ENCODE results near the gene RNF220.
A peak's percentile ranks its signal among the peaks of the same experiment; 100 is the strongest.

RNF220 gene

GRCh38 chr1:44405031-44405797 is at the start of gene RNF220:
TSS of gene RNF220 (plus strand) at chr1:44405255.
- DNase-seq: peak; percentile 93

GRCh38 chr1:44355582-44356305 is 49.3 kb upstream of the RNF220 start:
- DNase-seq: no peak

DNA sequence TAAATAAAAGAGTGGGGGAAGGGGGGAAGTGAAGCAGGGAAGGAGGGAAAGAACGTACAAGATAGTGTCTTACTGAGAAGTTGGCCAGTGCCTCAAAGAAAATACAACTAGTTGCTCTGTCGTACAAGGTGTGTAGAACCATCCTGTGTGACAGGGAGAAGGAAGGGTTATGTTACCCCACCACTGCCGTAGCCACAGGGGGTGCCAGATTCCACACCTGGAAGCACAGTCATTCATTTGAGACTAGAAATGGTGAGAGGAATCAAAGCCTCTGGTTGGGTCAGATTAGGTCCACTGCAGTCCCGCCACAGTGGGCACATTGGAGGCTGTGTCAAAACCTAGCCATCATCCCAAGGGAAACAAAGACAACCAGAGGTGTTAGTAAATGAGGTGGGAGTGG is 47.3 kb upstream of the RNF220 start:
- DNase-seq: no peak

- no peak for DNase-seq
Observed at GRCh38 chr1:44359234-44359935, 45.7 kb upstream of the RNF220 start.

DNA sequence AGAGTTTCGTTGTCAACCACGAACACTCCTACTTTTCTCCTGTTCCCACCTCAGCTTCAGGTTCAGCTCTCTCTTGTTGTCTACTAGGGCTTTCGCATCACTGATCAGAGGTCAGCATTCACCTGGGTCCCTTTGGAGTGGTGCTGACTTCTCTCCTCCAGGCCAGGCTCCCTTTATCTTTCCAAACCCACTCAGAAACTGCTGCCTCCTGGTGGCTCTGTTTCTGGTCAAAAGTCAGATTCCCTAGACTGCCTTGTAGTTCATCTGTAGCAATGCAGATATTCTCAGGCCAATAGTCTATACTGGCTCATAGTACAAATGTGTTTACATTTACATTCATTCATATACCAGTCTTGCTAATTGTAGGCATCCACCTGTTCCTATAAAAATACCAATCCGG is 43.6 kb upstream of the RNF220 start:
- no peak for DNase-seq

DNA sequence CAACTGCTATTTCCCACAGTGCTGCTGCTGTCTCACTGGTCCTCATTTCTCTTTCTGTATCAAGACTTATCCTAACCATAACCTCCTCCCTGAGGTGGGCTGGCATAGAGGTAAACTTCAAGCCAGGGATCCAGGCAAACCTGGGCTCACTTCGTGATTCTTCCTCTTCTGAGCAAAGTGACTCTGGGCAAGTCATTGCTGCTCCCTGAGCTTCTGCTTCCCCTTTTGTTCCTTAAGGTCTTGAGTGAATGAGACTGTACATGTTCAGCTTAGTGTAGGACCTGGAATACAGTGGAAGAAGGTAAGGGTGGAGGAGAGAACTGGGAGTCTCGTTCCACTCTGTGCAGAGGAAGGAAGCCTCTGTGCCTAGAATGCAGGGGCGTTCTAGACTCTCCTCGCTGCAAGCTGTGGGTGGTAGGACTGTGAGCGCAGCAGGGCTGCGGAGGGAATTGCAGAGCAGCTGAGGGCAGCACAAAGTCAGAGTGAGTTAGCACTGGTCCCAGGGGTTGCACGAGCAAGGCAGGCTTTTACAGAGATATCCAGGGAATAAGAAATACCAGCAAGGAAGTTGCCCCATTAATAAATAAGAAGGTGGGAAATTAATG is 38.6 kb upstream of the RNF220 start:
- no peak for DNase-seq

DNA sequence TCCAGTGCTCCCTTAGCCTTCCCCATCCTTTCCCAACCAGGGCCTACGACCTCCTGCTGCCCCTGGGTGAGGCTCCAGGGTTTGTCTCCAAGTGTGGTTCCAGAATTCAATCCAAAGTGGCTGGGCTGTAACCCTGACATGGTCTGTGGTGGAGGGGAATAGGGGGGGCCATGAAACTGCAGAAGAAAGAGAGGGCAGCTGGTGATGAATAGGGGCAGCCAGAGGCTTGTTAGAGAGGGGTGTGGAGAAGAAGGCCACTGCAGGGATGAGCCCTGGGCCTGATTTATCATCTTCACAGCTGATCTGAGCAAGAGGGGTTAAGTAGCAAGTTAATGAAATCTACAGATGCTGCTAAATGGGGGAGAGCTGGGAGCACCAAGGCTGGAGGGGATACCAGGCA is 37.1 kb upstream of the RNF220 start:
- DNase-seq: no peak

DNA sequence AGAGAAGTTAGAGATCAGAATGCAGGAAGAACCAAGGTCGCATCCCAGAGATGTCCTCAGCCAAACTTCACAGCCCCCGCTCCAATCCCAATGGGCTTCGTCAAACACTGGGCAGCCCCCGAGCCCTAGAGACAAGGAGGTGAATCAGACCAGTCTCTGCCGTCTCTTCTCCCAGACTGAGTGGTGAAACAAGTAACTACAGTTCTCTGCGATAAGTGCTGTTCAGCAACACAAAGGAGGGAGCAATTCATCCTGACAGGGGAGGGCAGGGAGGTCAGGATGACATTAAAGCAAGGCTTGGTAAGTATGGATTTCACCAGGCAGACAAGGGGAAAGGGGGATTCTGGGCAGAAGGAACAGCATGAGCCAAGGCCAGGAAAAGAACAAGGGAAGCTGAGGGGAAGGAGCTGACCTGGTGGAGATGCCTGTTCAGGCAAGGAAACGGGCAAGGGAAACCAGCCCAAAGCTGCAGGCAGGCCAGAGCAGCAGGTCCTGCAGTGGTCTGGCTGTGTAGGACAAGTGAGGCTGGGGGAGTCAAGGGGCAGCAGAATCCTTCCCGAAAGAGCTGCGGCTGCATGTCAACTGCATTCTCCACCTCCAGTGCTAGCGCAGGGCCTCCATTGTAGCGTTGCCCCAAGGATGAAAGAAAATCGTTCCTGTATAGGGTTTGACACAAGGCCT is 36.4 kb upstream of the RNF220 start:
- DNase-seq: peak; percentile 68

GRCh38 chr1:44371206-44371605 is 33.8 kb upstream of the RNF220 start:
- no peak for DNase-seq

DNA sequence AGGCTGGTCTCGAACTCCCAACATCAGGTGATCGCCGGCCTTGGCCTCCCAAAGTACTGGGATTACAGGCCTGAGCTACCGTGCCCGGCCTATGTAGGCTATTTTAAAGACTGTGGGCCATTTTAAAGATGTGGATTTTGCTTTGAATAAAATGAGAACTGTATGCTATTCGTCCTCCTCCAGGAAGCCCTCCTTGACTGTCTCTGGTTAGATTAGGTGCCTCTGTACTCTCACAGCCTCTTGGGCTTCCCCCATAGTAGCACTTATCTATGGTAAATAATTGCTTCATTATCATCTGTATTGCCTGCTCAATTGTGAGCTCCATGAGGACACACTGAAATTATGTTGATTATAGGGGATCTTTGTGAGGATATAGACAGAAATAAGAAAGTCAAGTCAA is 29.5 kb upstream of the RNF220 start:
- DNase-seq: no peak

- DNase-seq: no peak
Observed at GRCh38 chr1:44377925-44378784, 26.9 kb upstream of the RNF220 start.

GRCh38 chr1:44380666-44381177 is 24.3 kb upstream of the RNF220 start:
- DNase-seq: no peak

GRCh38 chr1:44388551-44388950 is 16.5 kb upstream of the RNF220 start:
- DNase-seq: no peak

DNA sequence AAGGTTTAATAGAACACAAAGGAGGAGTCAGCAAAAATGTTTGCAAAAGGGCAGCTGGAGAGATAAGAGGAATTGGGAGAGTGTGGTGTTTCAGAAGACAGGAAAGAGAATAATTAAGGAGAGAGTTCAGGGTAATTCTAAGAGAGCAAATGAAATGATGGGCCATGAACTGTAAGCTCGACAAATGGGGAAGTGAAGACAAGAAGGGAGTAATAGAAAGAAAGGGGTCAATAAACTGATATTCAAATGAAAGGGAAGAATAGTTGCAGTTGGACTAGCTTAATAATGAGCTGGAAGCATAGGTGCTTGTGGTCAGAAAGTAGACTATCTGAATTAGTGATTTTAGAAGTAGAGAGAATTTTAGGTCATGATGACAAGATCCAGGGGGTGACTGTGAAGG is 15.6 kb upstream of the RNF220 start:
- no peak for DNase-seq

- DNase-seq: no peak
Observed at GRCh38 chr1:44390277-44390676, 14.8 kb upstream of the RNF220 start.

DNA sequence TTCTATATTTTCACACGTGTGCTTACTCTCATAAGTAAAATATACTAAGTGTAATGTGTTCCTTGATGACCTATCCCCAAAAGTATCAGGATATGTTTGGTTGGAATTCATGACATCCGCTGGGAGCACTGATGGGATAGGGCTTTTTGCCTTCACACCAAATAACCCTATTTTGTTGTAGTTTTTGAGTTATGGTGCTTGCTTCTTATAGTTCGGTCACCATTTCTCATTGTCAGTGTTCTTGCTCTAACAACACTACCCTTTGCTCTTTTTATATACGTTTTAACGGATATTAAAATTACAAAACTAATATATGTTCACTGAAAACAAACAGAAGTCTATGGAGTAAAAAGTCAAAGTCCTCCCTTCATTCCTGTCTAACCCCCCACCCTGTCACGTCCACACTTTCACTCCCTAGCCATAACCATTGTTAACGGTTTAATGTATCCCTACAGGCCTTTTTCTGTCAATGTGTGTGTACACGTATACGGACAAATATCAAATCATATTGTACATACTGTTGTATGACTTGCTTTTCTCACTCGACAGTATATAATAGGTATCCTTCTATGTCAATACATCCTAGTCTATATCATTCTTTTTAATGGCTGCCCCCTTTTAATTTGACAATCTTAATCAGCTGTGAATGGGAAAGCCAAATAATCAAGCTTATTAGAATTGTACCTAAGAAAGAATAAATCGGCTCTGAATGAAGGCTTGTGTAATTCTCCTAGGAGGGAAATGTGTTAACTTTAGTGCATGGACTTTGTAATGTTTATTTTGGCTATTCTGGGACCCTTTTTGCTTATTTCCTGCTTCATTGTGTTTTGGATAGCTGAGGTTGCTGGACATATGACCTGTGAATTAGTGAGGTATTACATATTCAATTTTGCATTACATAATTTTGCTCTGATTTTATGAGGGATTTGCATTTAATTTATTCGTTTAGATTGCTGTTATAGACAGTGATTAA is 3.5 kb upstream of the RNF220 start:
- DNase-seq: no peak

- no peak for DNase-seq
Observed at GRCh38 chr1:44405798-44406736, 1.0 kb downstream of the RNF220 start.

DNA sequence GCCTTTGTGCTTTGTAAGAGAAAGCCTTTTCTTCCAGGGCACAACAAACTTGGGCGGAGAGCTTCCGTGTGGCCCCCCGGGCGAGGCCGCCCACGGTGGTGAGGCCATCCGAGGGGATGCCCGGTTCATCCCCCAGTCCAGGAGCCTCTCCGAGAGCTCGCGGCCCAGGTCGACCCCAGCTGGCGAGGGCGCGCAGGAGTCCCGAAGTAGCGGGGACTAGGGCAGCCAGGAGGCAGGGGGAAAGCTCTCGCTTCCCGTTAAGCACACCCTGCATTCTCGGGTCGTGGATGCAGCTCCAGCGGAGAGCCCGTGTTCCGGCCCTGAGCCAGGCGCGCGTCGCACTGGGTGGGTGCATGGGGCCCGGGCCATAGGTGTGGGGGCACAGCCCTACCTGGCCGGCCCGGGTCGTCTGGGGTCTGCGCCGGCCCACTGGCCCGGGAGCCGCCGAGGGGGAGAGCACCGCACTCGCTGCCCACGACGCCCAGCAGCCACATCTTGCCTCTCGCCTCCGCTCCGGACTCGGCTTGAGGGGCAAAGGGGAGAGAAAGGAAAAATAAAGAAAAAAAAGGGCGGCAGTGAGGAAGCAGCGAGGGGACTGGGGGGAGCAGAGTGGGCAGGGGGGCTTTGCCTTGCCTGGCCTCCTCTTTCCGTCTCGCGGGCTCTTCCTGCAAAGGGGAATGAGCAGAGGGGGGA is 1.8 kb downstream of the RNF220 start:
- DNase-seq: no peak

Measured in NCI-H2227 treated with DMSO at 0.1 percent for 48 hours (cell line).